HFFc6 (cell line): ENCODE data around the gene CDKL2. TPM values are rescaled to one million over a fixed set of nuclear protein-coding genes. Genes with fewer than 3 reads are reported as not detected.
A peak's percentile ranks its signal among the peaks of the same experiment; 100 is the strongest.

ENCODE experiments used
- DNase-seq: peaks from one replicate; pipeline ENCODE4 v3.0.0-alpha.2; 2018
- H3K27ac Mint-ChIP-seq: 2 replicates; pipeline ENCODE4 v1.8.0; 2020; ENCODE audit warnings: mild to moderate bottlenecking, mixed read lengths
- H3K27me3 Mint-ChIP-seq: 2 replicates; pipeline ENCODE4 v1.8.0; 2021; ENCODE audit warnings: mild to moderate bottlenecking, moderate library complexity, mixed read lengths; ENCODE audit not compliant: insufficient read depth
- H3K36me3 Mint-ChIP-seq: 2 replicates; pipeline ENCODE4 v1.8.0; 2021; ENCODE audit warnings: low read depth, mixed read lengths
- H3K4me1 Mint-ChIP-seq: 2 replicates; pipeline ENCODE4 v1.8.0; 2020; ENCODE audit warnings: low read depth, mixed read lengths
- H3K4me3 Mint-ChIP-seq: 2 replicates; pipeline ENCODE4 v1.8.0; 2020; ENCODE audit warnings: mild to moderate bottlenecking, moderate library complexity, mixed read lengths
- H3K9me3 Mint-ChIP-seq: 2 replicates; pipeline ENCODE4 v1.8.0; 2020; ENCODE audit warnings: mild to moderate bottlenecking, mixed read lengths
- total RNA-seq, 6 experiments: library from RNA; stranded (reverse); fragmentation: NEBNext Ultra II Directional; extraction: Animal tissue kit (Norgen Biotek cat#: 25700); gene quantifications; 2 replicates in 1 of 6; 3 replicates in 5 of 6; pipeline ENCODE4 v1.2.3, GENCODE V29; 2021
- TF ChIP-seq, protein P1 (sequence below): fragments of 200-600 bp; sonication (generic); IDR thresholded peaks from 2 replicates; pipeline ENCODE4 v1.5.0; 2021; ENCODE audit warnings: antibody characterized with exemption, mild to moderate bottlenecking

CDKL2 gene
- total RNA-seq, 6 experiments from 2014 or later: 0.14 to 0.38 (median 0.19) TPM

DNA sequence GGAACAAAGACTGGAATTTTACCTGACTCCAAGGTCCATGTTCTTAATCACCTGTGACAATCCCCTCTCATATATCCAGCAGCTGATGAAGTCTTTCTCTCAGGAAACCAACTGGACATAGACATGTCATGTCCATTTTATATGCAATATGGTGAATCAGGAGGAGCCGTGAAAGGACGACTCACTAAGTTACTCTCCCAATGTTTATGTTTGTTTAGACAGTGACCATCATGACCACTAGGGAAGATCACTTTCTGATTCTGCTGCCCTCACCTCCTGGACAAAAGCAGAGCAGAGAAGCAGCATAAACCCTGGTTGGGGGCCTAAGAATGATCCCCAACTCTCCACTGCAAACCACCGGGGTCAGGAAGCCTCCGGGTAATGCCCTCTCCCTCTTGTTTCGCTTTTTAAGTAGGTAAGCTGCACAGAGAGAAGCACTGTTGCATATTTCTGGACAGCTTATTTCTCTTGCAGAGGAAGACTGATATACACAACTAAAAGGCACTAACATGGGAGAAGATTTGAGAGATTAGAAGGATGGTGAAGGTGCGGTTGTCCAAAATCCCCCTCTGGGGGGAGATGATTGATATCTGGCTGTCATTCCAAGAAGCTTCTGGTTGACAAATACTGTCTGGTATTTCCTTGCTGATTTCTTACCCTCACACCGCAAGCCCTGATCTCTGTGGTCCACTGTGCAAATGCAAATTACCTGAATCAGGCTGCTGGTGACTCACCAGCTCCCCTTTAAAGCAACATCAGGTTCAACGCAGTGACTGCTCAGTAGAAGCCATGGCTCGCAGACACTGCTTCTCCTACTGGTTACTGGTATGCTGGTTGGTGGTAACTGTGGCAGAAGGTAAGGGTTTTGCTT, 74.8 kb downstream of the CDKL2 start, which contains the start of gene ODAPH:
TSS of gene ODAPH (plus strand) at position 773 of the 871 bp plus-strand sequence. CDS start at position 790, 17 bp downstream.
- no peak within 1 kb of the TSS for H3K27ac Mint-ChIP-seq
- H3K4me3 Mint-ChIP-seq: no peak within 1 kb of the TSS; the same call in 1 of the 2 replicates
- peaks cover 14% of the 10 kb centered on the region for H3K4me1 Mint-ChIP-seq

DNA sequence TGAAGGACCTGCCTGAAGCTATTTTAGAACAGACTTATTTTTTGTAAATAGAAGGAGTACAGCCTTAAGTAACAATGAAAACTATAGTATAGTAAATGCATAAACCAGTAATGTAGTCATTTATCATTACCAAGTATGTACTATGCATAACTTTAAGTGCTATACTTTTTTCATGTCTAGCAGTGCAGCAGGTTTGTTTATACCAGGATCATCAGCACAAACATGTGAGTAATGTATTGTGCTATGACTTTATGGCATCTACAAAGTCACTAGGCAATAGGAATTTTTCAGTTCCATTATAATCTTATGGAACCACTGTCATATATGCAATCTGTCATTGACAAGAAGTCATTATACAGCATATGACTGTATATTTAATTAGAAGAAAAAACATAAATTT, 77.9 kb downstream of the CDKL2 start:
- H3K4me1 Mint-ChIP-seq: peaks cover 14% of the 10 kb centered on the region
- no peak for DNase-seq
- H3K27me3 Mint-ChIP-seq: peaks cover under 1% of the 10 kb centered on the region; the same call in 1 of the 2 replicates
- H3K27ac Mint-ChIP-seq: no peak overlapping the region
- TF ChIP-seq, protein P1, sequence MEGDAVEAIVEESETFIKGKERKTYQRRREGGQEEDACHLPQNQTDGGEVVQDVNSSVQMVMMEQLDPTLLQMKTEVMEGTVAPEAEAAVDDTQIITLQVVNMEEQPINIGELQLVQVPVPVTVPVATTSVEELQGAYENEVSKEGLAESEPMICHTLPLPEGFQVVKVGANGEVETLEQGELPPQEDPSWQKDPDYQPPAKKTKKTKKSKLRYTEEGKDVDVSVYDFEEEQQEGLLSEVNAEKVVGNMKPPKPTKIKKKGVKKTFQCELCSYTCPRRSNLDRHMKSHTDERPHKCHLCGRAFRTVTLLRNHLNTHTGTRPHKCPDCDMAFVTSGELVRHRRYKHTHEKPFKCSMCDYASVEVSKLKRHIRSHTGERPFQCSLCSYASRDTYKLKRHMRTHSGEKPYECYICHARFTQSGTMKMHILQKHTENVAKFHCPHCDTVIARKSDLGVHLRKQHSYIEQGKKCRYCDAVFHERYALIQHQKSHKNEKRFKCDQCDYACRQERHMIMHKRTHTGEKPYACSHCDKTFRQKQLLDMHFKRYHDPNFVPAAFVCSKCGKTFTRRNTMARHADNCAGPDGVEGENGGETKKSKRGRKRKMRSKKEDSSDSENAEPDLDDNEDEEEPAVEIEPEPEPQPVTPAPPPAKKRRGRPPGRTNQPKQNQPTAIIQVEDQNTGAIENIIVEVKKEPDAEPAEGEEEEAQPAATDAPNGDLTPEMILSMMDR: no peak
- no peak overlapping the region for H3K4me3 Mint-ChIP-seq
- H3K9me3 Mint-ChIP-seq: no peaks in the 10 kb centered on the region
- no peaks in the 10 kb centered on the region; the same call in 1 of the 2 replicates for H3K36me3 Mint-ChIP-seq

More for the DNA sequence above, 74.8 kb downstream of the CDKL2 start, which contains the start of gene ODAPH:
- no peaks in the 10 kb centered on the region for H3K36me3 Mint-ChIP-seq
- no peaks in the 10 kb centered on the region for H3K9me3 Mint-ChIP-seq
- TF ChIP-seq, protein P1: peak; percentile 37; the same call in 1 of the 2 replicates
- peak; percentile 55 for DNase-seq
- H3K27me3 Mint-ChIP-seq: peaks cover 13% of the 10 kb centered on the region

DNA sequence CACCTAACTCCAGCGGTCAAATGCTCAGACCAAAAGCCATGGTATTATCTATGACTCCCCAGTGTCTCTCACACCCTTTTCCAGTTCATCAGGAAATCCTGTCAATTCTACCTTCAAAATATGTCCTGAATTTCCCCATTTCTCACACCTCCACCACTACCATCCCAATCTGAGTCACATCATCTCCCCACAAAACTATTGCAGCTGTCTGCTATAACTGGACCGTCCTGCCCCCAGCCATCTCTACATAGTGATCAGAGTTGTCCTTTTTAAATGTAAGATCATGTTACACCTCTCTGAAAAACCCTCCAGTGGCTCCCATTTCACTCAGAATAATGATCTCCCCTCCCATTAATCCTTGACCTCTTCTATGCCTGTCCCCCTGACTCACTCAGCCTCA, 81.3 kb downstream of the CDKL2 start:
- Mint-ChIP-seq H3K27ac (no peak overlapping the region), H3K4me1 (peaks cover 20% of the 10 kb centered on the region), H3K27me3 (no peaks in the 10 kb centered on the region), H3K9me3 (no peaks in the 10 kb centered on the region), H3K36me3 (no peaks in the 10 kb centered on the region; the same call in 1 of the 2 replicates), H3K4me3 (no peak overlapping the region)
- TF ChIP-seq, protein P1: no peak
- DNase-seq: no peak

DNA sequence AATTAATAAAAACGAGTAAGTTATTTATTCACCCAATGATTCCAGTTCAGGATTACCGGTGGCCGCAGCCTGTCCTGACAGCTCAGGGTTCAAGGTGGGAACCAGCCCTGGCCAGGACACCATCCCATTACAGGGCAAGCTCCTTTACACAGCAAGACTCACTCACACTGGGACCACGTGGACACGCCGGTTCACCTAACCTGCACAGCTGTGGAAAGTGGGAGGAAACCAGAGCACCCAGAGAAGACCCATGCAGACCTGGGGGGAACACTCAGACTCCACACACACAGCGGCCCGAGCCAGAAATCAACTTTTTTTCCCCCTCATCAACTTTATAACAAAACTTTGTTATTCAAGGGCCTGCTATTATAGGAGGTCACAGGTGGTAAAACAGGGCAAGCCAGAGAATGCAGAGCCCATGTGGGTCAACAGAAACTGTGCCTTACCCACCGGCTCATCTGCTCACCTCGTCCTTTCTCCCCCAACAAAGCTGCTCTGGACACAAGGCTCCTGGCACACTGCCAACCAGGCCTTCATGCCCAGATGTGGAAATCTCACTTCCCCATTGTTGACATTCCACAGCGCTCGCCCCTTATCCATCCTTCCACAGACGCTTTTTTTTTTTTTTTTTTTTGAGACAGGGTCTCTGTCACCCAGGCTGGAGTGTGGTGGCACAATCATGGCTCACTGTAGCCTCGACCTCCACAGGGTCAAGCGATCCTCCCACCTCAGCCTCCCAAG, 82.5 kb downstream of the CDKL2 start:
- TF ChIP-seq, protein P1: no peak
- Mint-ChIP-seq H3K9me3 (no peaks in the 10 kb centered on the region), H3K4me1 (peaks cover 32% of the 10 kb centered on the region), H3K4me3 (no peak overlapping the region), H3K27me3 (no peaks in the 10 kb centered on the region), H3K36me3 (no peaks in the 10 kb centered on the region; the same call in 1 of the 2 replicates), H3K27ac (no peak overlapping the region)
- no peak for DNase-seq

DNA sequence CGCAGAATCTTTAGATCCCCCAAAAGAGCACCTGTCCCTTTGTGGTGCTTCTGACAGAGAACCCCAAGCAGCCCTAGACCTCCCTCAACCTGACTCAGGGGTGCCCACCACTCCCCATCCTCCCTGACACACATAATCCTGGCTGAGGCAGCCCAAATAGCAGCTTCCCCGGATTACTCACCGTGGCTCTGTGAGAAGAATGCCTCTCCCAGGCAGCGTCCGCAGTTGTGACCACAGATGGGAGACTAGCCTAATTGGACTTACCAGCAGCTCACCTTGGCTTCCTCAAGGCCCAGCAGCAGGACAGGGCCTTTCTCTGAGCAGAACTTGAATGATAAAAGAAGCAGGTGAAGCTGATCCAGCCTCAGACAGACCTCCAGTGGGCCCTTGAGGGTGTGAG, 84.8 kb downstream of the CDKL2 start:
- DNase-seq: peak; percentile 55
- Mint-ChIP-seq H3K36me3 (no peaks in the 10 kb centered on the region; the same call in 1 of the 2 replicates), H3K27ac (no peak overlapping the region), H3K4me3 (no peak overlapping the region), H3K27me3 (no peaks in the 10 kb centered on the region), H3K9me3 (no peaks in the 10 kb centered on the region), H3K4me1 (peaks cover 41% of the 10 kb centered on the region)
- TF ChIP-seq, protein P1: no peak
